HFF-Myc (cell line): Measurements from ENCODE around the gene NOX3.

Source experiments
- DNase-seq: peaks from one replicate; pipeline ENCODE4 v3.0.0-alpha.2; 2011; ENCODE audit warnings: low read depth; ENCODE audit errors: extremely low read depth
- H3K4me3 ChIP-seq: replicated peaks from 2 replicates; pipeline ENCODE4 v1.5.1; 2011; ENCODE audit warnings: low read depth, mild to moderate bottlenecking, control low read depth, low read length
- CTCF ChIP-seq: IDR thresholded peaks from 2 replicates; pipeline ENCODE4 v1.5.1; 2012; ENCODE audit warnings: mild to moderate bottlenecking, low read depth, low read length, control low read depth; ENCODE audit errors: missing control alignments

NOX3 gene

GRCh38 chr6:155455766-155456165 is at the start of gene NOX3:
Gene NOX3, minus strand, starts transcription at chr6:155455839. Its CDS starts 39 bp downstream, at chr6:155455800.
- no peak for TF ChIP-seq CTCF
- H3K4me3 ChIP-seq, result no peak within 1 kb of the TSS
- DNase-seq, result no peak

- no peak for TF ChIP-seq CTCF
- no peak for DNase-seq
- no peak overlapping the region for H3K4me3 ChIP-seq
Measured at GRCh38 chr6:155504848-155505607, 49.4 kb upstream of the NOX3 start.

GRCh38 chr6:155502393-155502792 is 46.8 kb upstream of the NOX3 start:
- no peak for DNase-seq
- no peak overlapping the region for H3K4me3 ChIP-seq
- TF ChIP-seq CTCF, result no peak

GRCh38 chr6:155499574-155499973 is 43.9 kb upstream of the NOX3 start:
- no peak overlapping the region for H3K4me3 ChIP-seq
- DNase-seq, result no peak
- TF ChIP-seq CTCF, result no peak

DNA sequence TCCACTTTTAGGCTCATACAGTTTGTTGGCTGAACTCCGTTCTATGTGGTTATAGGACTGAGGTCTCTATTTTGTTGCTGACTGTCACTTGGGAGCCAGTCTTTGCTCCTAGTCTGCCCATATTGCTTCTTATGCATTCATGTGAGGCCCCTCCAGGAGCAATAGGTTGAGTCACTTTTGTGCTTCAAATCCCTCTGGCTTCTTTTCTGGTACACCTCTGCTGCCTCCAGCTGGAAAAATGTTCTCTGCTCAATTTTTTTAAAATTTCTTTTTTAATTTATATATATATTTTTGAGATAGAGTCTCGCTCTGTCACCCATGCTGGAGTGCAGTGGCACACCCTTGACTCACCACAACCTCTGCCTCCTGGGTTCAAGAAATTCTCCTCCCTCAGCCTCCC is 42.7 kb upstream of the NOX3 start:
- DNase-seq, result no peak
- no peak overlapping the region for H3K4me3 ChIP-seq
- no peak for TF ChIP-seq CTCF

GRCh38 chr6:155497273-155497672 is 41.6 kb upstream of the NOX3 start:
- no peak overlapping the region for H3K4me3 ChIP-seq
- no peak for DNase-seq

More at GRCh38 chr6:155497273-155497672, 41.6 kb upstream of the NOX3 start:
- TF ChIP-seq CTCF, result no peak
